Naive thymus-derived CD8-positive, alpha-beta T cell (primary cell): ENCODE data around the gene ALG1L2. TPM values are rescaled to one million over a fixed set of nuclear protein-coding genes. Genes with fewer than 3 reads are reported as not detected.
"Not testable (repeated sequence)": the region's sequence is repeated elsewhere in the genome, so short reads cannot be mapped to it uniquely, and the experiment has no call there.

Experiments used
- ATAC-seq, 2 donors: fragments of 150-1000 bp; cut with Tn5 transposase in 1 of 2; sonication (Bioruptor Pico), chemical (Tn5 transposase) in 1 of 2; 1 replicate in 1 of 2; 2 replicates in 1 of 2; pipeline ENCODE4 v1.10.0; 2021; ENCODE audit warnings: mild to moderate bottlenecking in 2 of 2, moderate library complexity in 2 of 2
- POLR2A ChIA-PET: fragments of 350-600 bp; sonication (Branson Sonifier 250); formaldehyde crosslinking; loops from one replicate; lab custom pipeline; 2021; ENCODE audit warnings: antibody characterized with exemption; lab: Charles Lee
- DNase-seq, 10 donors: peaks; one replicate each; pipeline versions ENCODE4 v3.0.0 to v3.0.0-alpha.2; 2020 to 2022
- H3K27ac Mint-ChIP-seq, 10 donors: one replicate each; pipeline ENCODE4 v1.8.0; 2020 to 2022; ENCODE audit warnings: mild to moderate bottlenecking in 10 of 10, mixed read lengths in 10 of 10, moderate library complexity in 4 of 10, inconsistent platforms in 1 of 10
- H3K27me3 Mint-ChIP-seq, 5 donors: one replicate each; pipeline ENCODE4 v1.8.0; 2021 to 2022; ENCODE audit warnings: mixed read lengths in 5 of 5
- H3K36me3 Mint-ChIP-seq, 3 donors: one replicate each; pipeline ENCODE4 v1.8.0; 2020 to 2022; ENCODE audit warnings: mixed read lengths in 3 of 3, mild to moderate bottlenecking in 2 of 3, inconsistent platforms in 1 of 3
- H3K4me1 Mint-ChIP-seq, 4 donors: one replicate each; pipeline ENCODE4 v1.8.0; 2021 to 2022; ENCODE audit warnings: mixed read lengths in 4 of 4
- H3K4me3 Mint-ChIP-seq, 10 donors: one replicate each; pipeline ENCODE4 v1.8.0; 2020 to 2022; ENCODE audit warnings: mild to moderate bottlenecking in 10 of 10, mixed read lengths in 10 of 10, moderate library complexity in 6 of 10, inconsistent platforms in 1 of 10
- H3K9me3 Mint-ChIP-seq, 9 donors: one replicate each; pipeline ENCODE4 v1.8.0; 2020 to 2022; ENCODE audit warnings: mixed read lengths in 9 of 9, mild to moderate bottlenecking in 3 of 9, inconsistent platforms in 1 of 9, moderate library complexity in 1 of 9
- polyA plus RNA-seq, 3 donors: library from polyadenylated mRNA; unstranded; fragments of 300-500 nt; fragmentation: Illumina TruSeq; gene quantifications; one replicate each; pipeline ENCODE4 v1.2.3, GENCODE V29; 2021
- total RNA-seq, 8 experiments: library from RNA in 2 of 8; stranded (reverse) in 2 of 8; gene quantifications; one replicate each; pipeline ENCODE4 v1.2.3 and lab custom pipeline; 2021 to 2026

Gene ALG1L2
- total and polyA plus RNA-seq, 5 experiments from 2014 or later = 0.37 to 6.7 (median 4.5) TPM; not detected in 2

- Mint-ChIP-seq H3K4me3 (no peak overlapping the region), H3K9me3 (peaks cover 0 to 4% (median 2%) of the 10 kb centered on the region in 9 donors), H3K4me1 (peaks cover 0 to 11% (median 4%) of the 10 kb centered on the region in 4 donors), H3K36me3 (peaks cover 0 to 3% (median 0%) of the 10 kb centered on the region in 3 donors), H3K27me3 (peaks cover 9 to 28% (median 14%) of the 10 kb centered on the region in 5 donors), H3K27ac (no peak overlapping the region)
- DNase-seq = no peak
- ATAC-seq = no peak
- POLR2A ChIA-PET = no interaction called here
These were observed 4.0 kb upstream of the ALG1L2 start for GRCh38 chr3:130077636-130078035.

GRCh38 chr3:130083363-130084090, 1.9 kb downstream of the ALG1L2 start:
- H3K4me3 Mint-ChIP-seq, DNase-seq, H3K27ac Mint-ChIP-seq, POLR2A ChIA-PET, H3K36me3 Mint-ChIP-seq, ATAC-seq, H3K9me3 Mint-ChIP-seq: not testable (repeated sequence)
- peaks cover 7 to 20% (median 14%) of the 10 kb centered on the region in 5 donors for H3K27me3 Mint-ChIP-seq
- peaks cover 0 to 11% (median 4%) of the 10 kb centered on the region in 4 donors for H3K4me1 Mint-ChIP-seq

GRCh38 chr3:130084436-130084980, 2.9 kb downstream of the ALG1L2 start:
- ATAC-seq (no peak), DNase-seq (no peak)
- no peaks in the 10 kb centered on the region for H3K36me3 Mint-ChIP-seq
- peaks cover 0 to 11% (median 4%) of the 10 kb centered on the region in 4 donors for H3K4me1 Mint-ChIP-seq
- POLR2A ChIA-PET = no interaction called here
- peak overlapping the region in 1 of 10 donors; percentile 45 for H3K27ac Mint-ChIP-seq
- peaks cover 7 to 20% (median 14%) of the 10 kb centered on the region in 5 donors for H3K27me3 Mint-ChIP-seq
- no peak overlapping the region for H3K4me3 Mint-ChIP-seq
- peaks cover 0 to 2% (median 0%) of the 10 kb centered on the region in 9 donors for H3K9me3 Mint-ChIP-seq

- DNase-seq = no peak
- POLR2A ChIA-PET = interaction anchor here (0.6 kb wide), 1 partner anchor 49 kb away, joined by 3 read pairs; no protein-coding TSS in a partner anchor
- peaks cover 0 to 2% (median 0%) of the 10 kb centered on the region in 9 donors for H3K9me3 Mint-ChIP-seq
- no peak for ATAC-seq
- H3K4me3 Mint-ChIP-seq = no peak overlapping the region
- H3K27me3 Mint-ChIP-seq = peaks cover 7 to 13% (median 11%) of the 10 kb centered on the region in 5 donors
- no peak overlapping the region for H3K27ac Mint-ChIP-seq
- peaks cover 0 to 10% (median 4%) of the 10 kb centered on the region in 4 donors for H3K4me1 Mint-ChIP-seq
- no peaks in the 10 kb centered on the region for H3K36me3 Mint-ChIP-seq
These were observed 4.2 kb downstream of the ALG1L2 start for GRCh38 chr3:130085881-130086280.

GRCh38 chr3:130086628-130087027, 5.0 kb downstream of the ALG1L2 start:
- H3K4me1 Mint-ChIP-seq, H3K27ac Mint-ChIP-seq, H3K9me3 Mint-ChIP-seq, H3K36me3 Mint-ChIP-seq, H3K4me3 Mint-ChIP-seq, H3K27me3 Mint-ChIP-seq, DNase-seq, ATAC-seq, POLR2A ChIA-PET: not testable (repeated sequence)

- Mint-ChIP-seq H3K9me3 (peaks cover 0 to 2% (median 0%) of the 10 kb centered on the region in 9 donors), H3K27me3 (no peaks in the 10 kb centered on the region), H3K4me3 (no peak overlapping the region), H3K36me3 (no peaks in the 10 kb centered on the region), H3K27ac (no peak overlapping the region), H3K4me1 (peaks cover 1 to 6% (median 1%) of the 10 kb centered on the region in 4 donors)
- POLR2A ChIA-PET = no interaction called here
- no peak for DNase-seq
- ATAC-seq = no peak
These were observed 6.4 kb downstream of the ALG1L2 start for GRCh38 chr3:130088061-130088460.

GRCh38 chr3:130090681-130091080, 9.1 kb downstream of the ALG1L2 start:
- peaks cover 4 to 26% (median 19%) of the 10 kb centered on the region in 4 donors for H3K4me1 Mint-ChIP-seq
- H3K36me3 Mint-ChIP-seq, H3K9me3 Mint-ChIP-seq, H3K4me3 Mint-ChIP-seq, ATAC-seq, DNase-seq, H3K27ac Mint-ChIP-seq, POLR2A ChIA-PET, H3K27me3 Mint-ChIP-seq: not testable (repeated sequence)

- ATAC-seq (no peak), DNase-seq (no peak)
- no peaks in the 10 kb centered on the region for H3K36me3 Mint-ChIP-seq
- no peak overlapping the region for H3K27ac Mint-ChIP-seq
- peaks cover 4 to 34% (median 21%) of the 10 kb centered on the region in 4 donors for H3K4me1 Mint-ChIP-seq
- peaks cover 0 to 2% (median 0%) of the 10 kb centered on the region in 9 donors for H3K9me3 Mint-ChIP-seq
- POLR2A ChIA-PET = no interaction called here
- H3K27me3 Mint-ChIP-seq = peaks cover 0 to 3% (median 0%) of the 10 kb centered on the region in 5 donors
- H3K4me3 Mint-ChIP-seq = peak overlapping the region in 1 of 10 donors; percentile 12
These were observed 10.3 kb downstream of the ALG1L2 start for GRCh38 chr3:130091958-130092357.

GRCh38 chr3:130093741-130094391, 12.2 kb downstream of the ALG1L2 start:
- POLR2A ChIA-PET = no interaction called here
- ATAC-seq (no peak), DNase-seq (peak in 1 of 10 donors; percentile 1)
- H3K27me3 Mint-ChIP-seq = peaks cover 0 to 3% (median 0%) of the 10 kb centered on the region in 5 donors
- H3K4me3 Mint-ChIP-seq = peak overlapping the region; percentile 46 to 84 (median 72)
- H3K4me1 Mint-ChIP-seq = peaks cover 8 to 42% (median 32%) of the 10 kb centered on the region in 4 donors
- no peaks in the 10 kb centered on the region for H3K36me3 Mint-ChIP-seq
- H3K27ac Mint-ChIP-seq = peak overlapping the region in 8 of 10 donors; percentile 50 to 82 (median 71)
- no peaks in the 10 kb centered on the region for H3K9me3 Mint-ChIP-seq

GRCh38 chr3:130094491-130094941, 12.9 kb downstream of the ALG1L2 start:
- H3K27me3 Mint-ChIP-seq, ATAC-seq, H3K9me3 Mint-ChIP-seq, POLR2A ChIA-PET, H3K36me3 Mint-ChIP-seq: not testable (repeated sequence)
- H3K4me1 Mint-ChIP-seq = peaks cover 8 to 42% (median 32%) of the 10 kb centered on the region in 4 donors
- H3K27ac Mint-ChIP-seq = peak overlapping the region in 6 of 10 donors; percentile 3 to 77 (median 50)
- peak in 1 of 10 donors; percentile 0 for DNase-seq
- peak overlapping the region in 9 of 10 donors; percentile 27 to 76 (median 56) for H3K4me3 Mint-ChIP-seq

GRCh38 chr3:130095858-130096257, 14.2 kb downstream of the ALG1L2 start:
- H3K9me3 Mint-ChIP-seq, ATAC-seq, H3K36me3 Mint-ChIP-seq, POLR2A ChIA-PET, H3K27me3 Mint-ChIP-seq, DNase-seq: not testable (repeated sequence)
- Mint-ChIP-seq H3K4me1 (peaks cover 8 to 42% (median 32%) of the 10 kb centered on the region in 4 donors), H3K27ac (peak overlapping the region in 3 of 10 donors; percentile 35 to 60 (median 52)), H3K4me3 (peak overlapping the region in 1 of 10 donors; percentile 33)

- H3K9me3 Mint-ChIP-seq, H3K36me3 Mint-ChIP-seq, H3K27me3 Mint-ChIP-seq, POLR2A ChIA-PET, ATAC-seq, H3K4me3 Mint-ChIP-seq: not testable (repeated sequence)
- Mint-ChIP-seq H3K27ac (peak overlapping the region in 3 of 10 donors; percentile 7 to 71 (median 68)), H3K4me1 (peaks cover 8 to 39% (median 31%) of the 10 kb centered on the region in 4 donors)
- peak in 1 of 10 donors; percentile 0 for DNase-seq
These were observed 15.5 kb downstream of the ALG1L2 start for GRCh38 chr3:130097096-130097495.
